ENCODE data around the gene PCF11. TPM values are rescaled to one million over a fixed set of nuclear protein-coding genes. Genes with fewer than 3 reads are reported as not detected.
A peak's percentile ranks its signal among the peaks of the same experiment; 100 is the strongest.

PCF11 gene
- polyA plus RNA-seq, 1 donor from 2014 or later = 82.4 TPM

GRCh38 chr11:83195143-83195466, 38.2 kb downstream of the PCF11 start:
- peak overlapping the region; percentile 80 for H3K4me3 ChIP-seq (ENCODE audit: low read length)
- H2AFZ ChIP-seq (ENCODE audit: low read depth, low read length) = no peak overlapping the region
- peaks cover 23% of the 10 kb centered on the region for H3K79me2 ChIP-seq (replicated peaks; ENCODE audit: insufficient read depth, low read length)
- H3K27ac ChIP-seq (ENCODE audit: low read length) = peak overlapping the region; percentile 81
- TF ChIP-seq EZH2 (IDR thresholded peaks at IDR 0.05; ENCODE audit: borderline replicate concordance, insufficient read depth, low read length, poor library complexity, severe bottlenecking) = no peak
- no peak for TF ChIP-seq POLR2AphosphoS5 (IDR thresholded peaks at IDR 0.05)
- TF ChIP-seq MXI1 (conservative IDR thresholded peaks at IDR 0.05; ENCODE audit: poor library complexity, severe bottlenecking) = no peak
- TF ChIP-seq REST (IDR thresholded peaks at IDR 0.05; ENCODE audit: borderline replicate concordance) = no peak
- no peak for TF ChIP-seq TAF1 (IDR thresholded peaks at IDR 0.05; ENCODE audit: low read depth)
- no peak for TF ChIP-seq SMC3 (conservative IDR thresholded peaks at IDR 0.05; ENCODE audit: poor library complexity)
- no peak for TF ChIP-seq RAD21 (conservative IDR thresholded peaks at IDR 0.05)
- no peak for TF ChIP-seq CTCF (IDR thresholded peaks at IDR 0.05; ENCODE audit: poor library complexity, severe bottlenecking)
- TF ChIP-seq EP300 (conservative IDR thresholded peaks at IDR 0.05; ENCODE audit: poor library complexity, severe bottlenecking) = no peak
- H3F3A ChIP-seq (ENCODE audit: insufficient read depth, low read length, poor library complexity, severe bottlenecking) = no peaks in the 10 kb centered on the region
- no peaks in the 10 kb centered on the region for H3K27me3 ChIP-seq (ENCODE audit: insufficient read depth, low read depth, low read length)
- H4K20me1 ChIP-seq (ENCODE audit: insufficient read depth) = no peaks in the 10 kb centered on the region
- H3K36me3 ChIP-seq (ENCODE audit: insufficient read depth, low read length) = no peaks in the 10 kb centered on the region
- no peaks in the 10 kb centered on the region for H3K9me3 ChIP-seq (ENCODE audit: low read length)
- peak overlapping the region; percentile 90 for H3K9ac ChIP-seq (ENCODE audit: low read length)
- no peaks in the 10 kb centered on the region for H3K9me2 ChIP-seq (ENCODE audit: insufficient read depth, low read length)
- H3K4me2 ChIP-seq (ENCODE audit: low read length) = peak overlapping the region; percentile 89

GRCh38 chr11:83195649-83196048, 38.7 kb downstream of the PCF11 start:
- Histone ChIP-seq H4K20me1 (ENCODE audit: insufficient read depth) (no peaks in the 10 kb centered on the region), H3K4me2 (ENCODE audit: low read length) (peak overlapping the region; percentile 89), H3K79me2 (replicated peaks; ENCODE audit: insufficient read depth, low read length) (peaks cover 23% of the 10 kb centered on the region), H3K27me3 (ENCODE audit: insufficient read depth, low read depth, low read length) (no peaks in the 10 kb centered on the region), H3K9me3 (ENCODE audit: low read length) (no peaks in the 10 kb centered on the region), H2AFZ (ENCODE audit: low read depth, low read length) (no peak overlapping the region), H3K36me3 (ENCODE audit: insufficient read depth, low read length) (no peaks in the 10 kb centered on the region), H3K9me2 (ENCODE audit: insufficient read depth, low read length) (no peaks in the 10 kb centered on the region), H3K9ac (ENCODE audit: low read length) (no peak overlapping the region), H3K27ac (ENCODE audit: low read length) (no peak overlapping the region), H3F3A (ENCODE audit: insufficient read depth, low read length, poor library complexity, severe bottlenecking) (no peaks in the 10 kb centered on the region), H3K4me3 (ENCODE audit: low read length) (peak overlapping the region; percentile 80)
- TF ChIP-seq CTCF (IDR thresholded peaks at IDR 0.05; ENCODE audit: poor library complexity, severe bottlenecking) (no peak), EZH2 (IDR thresholded peaks at IDR 0.05; ENCODE audit: borderline replicate concordance, insufficient read depth, low read length, poor library complexity, severe bottlenecking) (no peak), EP300 (conservative IDR thresholded peaks at IDR 0.05; ENCODE audit: poor library complexity, severe bottlenecking) (no peak), TAF1 (IDR thresholded peaks at IDR 0.05; ENCODE audit: low read depth) (no peak), SMC3 (conservative IDR thresholded peaks at IDR 0.05; ENCODE audit: poor library complexity) (no peak), RAD21 (conservative IDR thresholded peaks at IDR 0.05) (no peak), REST (IDR thresholded peaks at IDR 0.05; ENCODE audit: borderline replicate concordance) (no peak), MXI1 (conservative IDR thresholded peaks at IDR 0.05; ENCODE audit: poor library complexity, severe bottlenecking) (no peak), POLR2AphosphoS5 (IDR thresholded peaks at IDR 0.05) (no peak)
